GOT3 (cell line): ENCODE results near the gene HSF5.
"Not testable (repeated sequence)": the region's sequence is repeated elsewhere in the genome, so short reads cannot be mapped to it uniquely, and the experiment has no call there.

Source experiments
- DNase-seq: peaks from one replicate; lab custom pipeline; 2025; ENCODE audit warnings: mixed read lengths; lab: John Stamatoyannopoulos, UW

Gene HSF5

GRCh38 chr17:58481798-58482197 lies 6.4 kb downstream of the HSF5 start:
- not testable (repeated sequence) for DNase-seq

- DNase-seq: no peak
These were observed 8.1 kb downstream of the HSF5 start for GRCh38 chr17:58480090-58480489.

- no peak for DNase-seq
These were observed 11.4 kb downstream of the HSF5 start for GRCh38 chr17:58476812-58477211.

GRCh38 chr17:58475985-58476384 lies 12.2 kb downstream of the HSF5 start:
- no peak for DNase-seq

- DNase-seq: no peak
These were observed 17.9 kb downstream of the HSF5 start for GRCh38 chr17:58470356-58470755.

- no peak for DNase-seq
These were observed 19.3 kb downstream of the HSF5 start for GRCh38 chr17:58468944-58469343.

GRCh38 chr17:58455491-58455890 lies 32.7 kb downstream of the HSF5 start:
- no peak for DNase-seq

- DNase-seq: no peak
These were observed 35.5 kb downstream of the HSF5 start for GRCh38 chr17:58452738-58453137.

- DNase-seq: peak; percentile 1
These were observed 40.9 kb downstream of the HSF5 start for GRCh38 chr17:58447039-58447975.

GRCh38 chr17:58446086-58446485 lies 42.1 kb downstream of the HSF5 start:
- no peak for DNase-seq

- no peak for DNase-seq
These were observed 51.4 kb downstream of the HSF5 start for GRCh38 chr17:58436805-58437239.

GRCh38 chr17:58436245-58436644 lies 52.0 kb downstream of the HSF5 start:
- no peak for DNase-seq

GRCh38 chr17:58432806-58433573 lies 55.2 kb downstream of the HSF5 start:
- no peak for DNase-seq

GRCh38 chr17:58427807-58428206 lies 60.4 kb downstream of the HSF5 start:
- no peak for DNase-seq

- no peak for DNase-seq
These were observed 66.5 kb downstream of the HSF5 start for GRCh38 chr17:58421711-58422110.

- DNase-seq: no peak
These were observed 67.4 kb downstream of the HSF5 start for GRCh38 chr17:58420827-58421226.

- DNase-seq: peak; percentile 4
These were observed 70.7 kb downstream of the HSF5 start, which contains the start of gene RNF43 for GRCh38 chr17:58417300-58418092. TSS of gene RNF43 (minus strand) at chr17:58417534. CDS start at chr17:58415577, 1,957 bp downstream.

GRCh38 chr17:58416937-58417299 lies 71.3 kb downstream of the HSF5 start:
- no peak for DNase-seq

- no peak for DNase-seq
These were observed 71.8 kb downstream of the HSF5 start for GRCh38 chr17:58416396-58416795.

- DNase-seq: no peak
These were observed 72.7 kb downstream of the HSF5 start for GRCh38 chr17:58415371-58416055.

- no peak for DNase-seq
These were observed 73.6 kb downstream of the HSF5 start for GRCh38 chr17:58414596-58414997.
